ENCODE results near the gene ADH5.

- TF ChIP-seq EZH2phosphoT487 (IDR thresholded peaks at IDR 0.05; ENCODE audit: insufficient read depth, low read depth) (no peak), EZH2 (IDR thresholded peaks at IDR 0.05; ENCODE audit: insufficient read depth, poor library complexity, severe bottlenecking) (no peak)
Observed at GRCh38 chr4:99038213-99038612, 50.4 kb downstream of the ADH5 start.

All from GM23248 (cell line).